Left kidney (tissue), 2 donors: ENCODE results near the gene DLL3. TPM values are rescaled to one million over a fixed set of nuclear protein-coding genes. Genes with fewer than 3 reads are reported as not detected.

Source experiments
- DNase-seq: peaks from one replicate; pipeline ENCODE4 v3.0.0-alpha.2; 2013
- polyA plus RNA-seq: library from polyadenylated mRNA; unstranded; fragments of 120-200 nt; gene quantifications from one replicate; pipeline ENCODE4 v1.2.1, GENCODE V29; 2013; ENCODE audit not compliant: insufficient read length

DLL3 gene
- polyA plus RNA-seq, 1 donor: 0.70 TPM

- DNase-seq: no peak
Observed at GRCh38 chr19:39517432-39517831, 18.7 kb downstream of the DLL3 start.

- DNase-seq: no peak
Observed at GRCh38 chr19:39518458-39518857, 19.7 kb downstream of the DLL3 start.

GRCh38 chr19:39518975-39519374 lies 20.2 kb downstream of the DLL3 start:
- no peak for DNase-seq

GRCh38 chr19:39520541-39521484 lies 22.1 kb downstream of the DLL3 start:
- no peak for DNase-seq

- DNase-seq: no peak
Observed at GRCh38 chr19:39524495-39524894, 25.7 kb downstream of the DLL3 start.

GRCh38 chr19:39525205-39525604 lies 26.5 kb downstream of the DLL3 start:
- no peak for DNase-seq

- DNase-seq: no peak
Observed at GRCh38 chr19:39531834-39532232, 33.1 kb downstream of the DLL3 start.

GRCh38 chr19:39532233-39533002 lies 33.7 kb downstream of the DLL3 start, which contains the start of gene EID2B:
Gene EID2B, minus strand, starts transcription at chr19:39532852. Its CDS starts 50 bp downstream, at chr19:39532802.
- peak; percentile 96 for DNase-seq

- DNase-seq: no peak
Observed at GRCh38 chr19:39533003-39533512, 34.3 kb downstream of the DLL3 start.

GRCh38 chr19:39533791-39534190 lies 35.0 kb downstream of the DLL3 start:
- no peak for DNase-seq

GRCh38 chr19:39539165-39539517 lies 40.4 kb downstream of the DLL3 start:
- no peak for DNase-seq

- peak; percentile 94 for DNase-seq
Observed at GRCh38 chr19:39539518-39540332, 41.0 kb downstream of the DLL3 start, which contains the start of gene EID2. Gene EID2, minus strand, starts transcription at chr19:39540161. Its CDS starts 82 bp downstream, at chr19:39540079.

GRCh38 chr19:39540333-39540673 lies 41.6 kb downstream of the DLL3 start:
- DNase-seq: no peak

- DNase-seq: no peak
Observed at GRCh38 chr19:39542206-39542605, 43.5 kb downstream of the DLL3 start.

GRCh38 chr19:39543477-39543857 lies 44.7 kb downstream of the DLL3 start:
- no peak for DNase-seq

- no peak for DNase-seq
Observed at GRCh38 chr19:39544226-39544903, 45.6 kb downstream of the DLL3 start.

- DNase-seq: no peak
Observed at GRCh38 chr19:39544911-39545310, 46.2 kb downstream of the DLL3 start.

- DNase-seq: no peak
Observed at GRCh38 chr19:39546599-39546998, 47.9 kb downstream of the DLL3 start.

GRCh38 chr19:39550197-39550596 lies 51.5 kb downstream of the DLL3 start:
- DNase-seq: no peak

GRCh38 chr19:39553082-39553652 lies 54.4 kb downstream of the DLL3 start:
- DNase-seq: no peak

GRCh38 chr19:39554701-39555311 lies 56.1 kb downstream of the DLL3 start:
- DNase-seq: no peak
